ENCODE data around the gene UBL5. TPM values are rescaled to one million over a fixed set of nuclear protein-coding genes. Genes with fewer than 3 reads are reported as not detected.

Gene UBL5
- total RNA-seq, 1 donor from 2014 or later, result 359 TPM

DNA sequence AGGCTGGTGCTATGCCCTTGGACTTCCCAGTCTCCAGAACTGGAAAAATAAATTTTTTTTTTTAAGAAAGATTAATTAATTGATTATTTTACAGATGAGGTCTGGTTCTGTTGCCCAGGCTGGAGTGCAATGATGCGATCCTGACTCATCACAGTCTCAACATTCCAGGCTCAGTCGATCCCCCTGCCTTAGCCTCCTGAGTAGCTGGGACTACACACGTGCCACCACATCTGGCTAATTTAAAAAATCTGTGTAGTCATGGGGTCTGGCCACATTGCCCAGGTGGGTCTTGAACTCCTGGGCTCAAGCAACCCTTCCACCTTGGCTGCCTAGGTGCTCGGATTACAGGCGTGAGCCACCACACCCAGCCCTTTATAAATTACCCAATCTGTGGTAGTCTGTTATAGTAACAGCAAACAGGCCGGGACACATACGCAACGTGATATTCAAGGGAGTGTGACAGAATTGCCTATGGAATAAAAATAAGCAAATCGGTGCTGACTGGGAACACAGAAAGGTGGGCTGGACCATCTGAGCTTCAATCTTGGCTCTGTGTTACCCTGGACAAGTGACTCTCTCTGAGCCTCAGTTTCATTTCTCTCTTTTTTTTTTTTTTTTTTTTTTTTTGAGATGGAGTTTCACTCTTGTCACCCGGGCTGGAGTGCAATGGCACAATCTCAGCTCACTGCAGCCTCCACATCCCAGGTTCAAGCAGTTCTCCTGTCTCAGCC is 50.2 kb downstream of the UBL5 start:
- intact Hi-C loops (cut with micrococcal nuclease), result no loop called here

DNA sequence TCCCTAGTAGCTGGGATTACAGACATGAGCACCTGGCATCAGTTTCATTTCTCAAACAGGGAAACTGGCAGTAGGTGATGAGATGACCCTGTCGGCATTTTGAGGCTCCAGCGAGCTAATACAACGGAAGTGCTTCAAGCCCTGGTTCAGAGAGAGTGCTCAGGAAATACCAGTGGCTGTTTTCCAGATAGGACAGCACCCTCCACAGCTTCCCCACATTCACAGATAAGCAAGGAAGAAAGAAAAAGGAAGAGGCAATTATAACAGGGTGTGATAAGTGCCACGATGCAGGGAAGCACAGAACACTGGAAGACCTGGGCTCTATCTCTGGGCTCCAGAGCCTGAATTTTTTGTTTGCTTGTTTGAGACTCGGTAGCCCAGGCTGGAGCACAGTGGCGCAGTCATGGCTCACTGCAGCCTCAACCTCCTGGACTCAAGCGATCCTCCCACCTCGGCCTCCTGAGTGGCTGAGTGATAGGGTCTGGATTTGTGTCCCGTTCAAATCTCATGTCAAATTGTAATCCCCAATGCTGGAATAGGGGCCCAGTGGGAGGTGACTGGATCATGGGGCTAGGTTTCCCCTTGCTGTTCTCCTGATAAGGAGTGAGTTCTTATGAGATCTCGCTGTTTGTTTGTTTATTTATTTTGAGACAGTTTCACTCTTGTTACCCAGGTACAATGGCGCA is 50.9 kb downstream of the UBL5 start:
- intact Hi-C loops (cut with micrococcal nuclease), result no loop called here

Other genes starting within 250 kb of the UBL5 start
- 45.4 and 50.8 TPM in 2 replicates for gene ZNF121, start 243.4 kb upstream of the UBL5 start, total RNA-seq
- 24.4 and 29.0 TPM in 2 replicates for gene ZNF561, start 206.7 kb upstream of the UBL5 start, total RNA-seq
- 13.6 and 15.2 TPM in 2 replicates for gene ZNF562, start 152.8 kb upstream of the UBL5 start, total RNA-seq
- gene ZNF846, start 59.2 kb upstream of the UBL5 start, total RNA-seq, result 5.9 and 6.5 TPM in 2 replicates
- 16.7 and 17.9 TPM in 2 replicates for gene FBXL12, start 8.8 kb upstream of the UBL5 start, total RNA-seq
- 91.0 and 100 TPM in 2 replicates for gene PIN1, start 7.4 kb downstream of the UBL5 start, total RNA-seq
- 7.5 and 9.0 TPM in 2 replicates for gene OLFM2, start 108.6 kb downstream of the UBL5 start, total RNA-seq
- gene COL5A3, start 182.6 kb downstream of the UBL5 start, total RNA-seq, result not detected in 2 replicates
- not detected in 2 replicates for gene RDH8, start 185.6 kb downstream of the UBL5 start, total RNA-seq